ENCODE measurements around the gene ATAT1.

ATAT1 gene

GRCh38 chr6:30690403-30691207, 63.9 kb downstream of the ATAT1 start, which contains the start of gene NRM:
Gene NRM, minus strand, starts transcription at chr6:30690984. Its CDS starts 10 bp downstream, at chr6:30690974.
- TF ChIP-seq POLR2A (IDR thresholded peaks at IDR 0.05; ENCODE audit: extremely low read depth, insufficient read length) (peak; percentile 36), CTCF (IDR thresholded peaks at IDR 0.05; ENCODE audit: low read depth, low read length) (no peak)
- DNase-seq (ENCODE audit: low read depth), result peak; percentile 87
- peak within 1 kb of the TSS; percentile 78 for H3K4me3 ChIP-seq (ENCODE audit: low read depth, low read length)

- no peak for TF ChIP-seq CTCF (IDR thresholded peaks at IDR 0.05; ENCODE audit: low read depth, low read length)
- no peak for TF ChIP-seq POLR2A (IDR thresholded peaks at IDR 0.05; ENCODE audit: extremely low read depth, insufficient read length)
- TF ChIP-seq MAX (IDR thresholded peaks at IDR 0.05; ENCODE audit: low read depth, low read length), result no peak
- TF ChIP-seq MYC (IDR thresholded peaks at IDR 0.05; ENCODE audit: low read depth, low read length), result no peak
- no peak for DNase-seq (ENCODE audit: low read depth)
- peak overlapping the region; percentile 61 for H3K4me3 ChIP-seq (ENCODE audit: low read depth, low read length)
Observed at GRCh38 chr6:30691208-30691847, 64.7 kb downstream of the ATAT1 start.
